Measurements from ENCODE around the gene SHH.

Gene SHH

GRCh38 chr7:155762036-155762435, 50.2 kb downstream of the SHH start:
- DNase-seq = no peak

DNA sequence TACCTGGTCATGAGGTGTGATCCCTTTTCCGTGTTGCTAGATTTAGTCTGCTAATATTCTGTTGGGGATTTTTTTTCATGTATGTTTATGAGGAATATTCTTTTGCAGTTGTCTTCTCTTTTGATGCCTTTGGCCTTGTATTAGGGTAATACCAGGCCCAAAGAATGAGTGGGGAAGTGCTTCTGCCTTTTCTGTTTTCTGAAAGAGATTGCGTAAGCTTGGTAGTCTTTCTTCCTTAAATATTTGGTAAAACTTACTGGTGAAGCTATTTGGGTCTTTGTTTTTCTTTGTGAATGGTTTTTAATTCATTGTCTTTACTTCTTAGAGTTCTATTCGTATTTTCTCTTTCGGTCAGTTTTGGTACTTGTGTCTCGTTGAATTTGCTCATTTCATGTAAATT, 51.1 kb downstream of the SHH start:
- no peak for DNase-seq

- no peak for DNase-seq
These were observed 52.4 kb downstream of the SHH start for GRCh38 chr7:155759740-155760430.

- peak; percentile 12 for DNase-seq
These were observed 53.9 kb downstream of the SHH start for GRCh38 chr7:155758348-155758747.

DNA sequence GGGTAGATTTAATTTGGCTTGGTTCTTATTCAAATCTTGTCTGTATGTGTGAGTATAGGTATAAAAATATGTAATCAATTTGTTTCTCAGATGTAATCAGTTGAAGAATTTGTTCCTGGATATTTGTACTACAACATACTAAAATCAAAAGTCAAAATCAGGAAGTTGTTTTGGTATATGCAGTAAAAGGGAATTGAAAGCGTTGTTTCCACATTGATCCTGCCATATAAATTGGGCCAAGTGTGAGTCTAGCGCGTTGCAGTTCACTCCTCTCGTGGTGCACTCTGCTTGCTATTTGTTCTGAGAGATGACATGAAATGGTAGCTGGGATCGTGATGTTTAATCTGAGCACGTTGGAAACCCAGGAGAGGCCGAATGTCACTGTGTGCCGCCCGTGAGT, 55.9 kb downstream of the SHH start:
- no peak for DNase-seq

- DNase-seq = no peak
These were observed 57.2 kb downstream of the SHH start for GRCh38 chr7:155755026-155755425.

DNA sequence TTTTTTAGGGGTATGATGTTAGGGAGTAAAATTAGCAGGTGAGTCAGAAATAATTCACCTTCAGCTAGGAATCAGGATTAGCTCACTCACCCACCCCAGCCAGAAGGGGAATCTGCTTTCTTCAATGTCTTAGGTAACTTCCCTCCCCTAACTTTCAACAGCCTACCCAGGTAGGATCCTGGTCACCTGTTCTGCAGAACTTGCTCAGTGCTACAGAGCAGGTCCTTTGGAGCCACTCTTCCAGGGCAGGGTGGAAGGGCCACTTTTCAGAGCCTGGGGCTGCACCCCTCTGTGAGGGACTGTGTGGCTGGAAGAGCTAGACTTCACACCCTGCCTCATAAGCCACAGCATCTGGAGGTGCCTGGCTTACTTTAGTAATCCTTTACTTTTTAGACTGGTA, 58.1 kb downstream of the SHH start:
- no peak for DNase-seq

DNA sequence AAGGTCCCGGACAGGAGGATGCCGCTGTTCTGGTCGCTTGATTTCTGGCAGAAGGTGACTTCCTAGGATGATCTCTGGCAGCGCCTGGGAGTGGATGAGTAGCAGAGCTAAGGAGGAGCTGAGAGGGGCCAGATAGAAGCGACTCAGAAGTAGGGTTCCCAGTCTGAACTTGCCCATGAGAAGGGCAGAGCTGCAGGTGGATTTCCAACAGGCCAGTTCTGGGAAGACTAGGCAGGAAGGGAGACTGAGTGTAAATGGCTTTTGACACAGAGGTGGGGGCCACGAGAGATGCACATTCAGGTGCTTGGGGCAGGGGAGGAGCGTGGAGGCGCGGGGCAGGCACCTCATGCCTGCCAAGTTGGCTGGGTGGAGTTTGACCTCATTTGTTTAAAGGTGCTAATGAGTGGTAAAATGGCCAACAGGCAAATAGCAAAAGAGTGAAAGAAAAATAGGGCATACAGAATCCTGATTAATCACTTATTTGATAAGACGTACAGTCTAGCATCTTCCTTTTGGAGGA, 58.8 kb downstream of the SHH start:
- DNase-seq = no peak

DNA sequence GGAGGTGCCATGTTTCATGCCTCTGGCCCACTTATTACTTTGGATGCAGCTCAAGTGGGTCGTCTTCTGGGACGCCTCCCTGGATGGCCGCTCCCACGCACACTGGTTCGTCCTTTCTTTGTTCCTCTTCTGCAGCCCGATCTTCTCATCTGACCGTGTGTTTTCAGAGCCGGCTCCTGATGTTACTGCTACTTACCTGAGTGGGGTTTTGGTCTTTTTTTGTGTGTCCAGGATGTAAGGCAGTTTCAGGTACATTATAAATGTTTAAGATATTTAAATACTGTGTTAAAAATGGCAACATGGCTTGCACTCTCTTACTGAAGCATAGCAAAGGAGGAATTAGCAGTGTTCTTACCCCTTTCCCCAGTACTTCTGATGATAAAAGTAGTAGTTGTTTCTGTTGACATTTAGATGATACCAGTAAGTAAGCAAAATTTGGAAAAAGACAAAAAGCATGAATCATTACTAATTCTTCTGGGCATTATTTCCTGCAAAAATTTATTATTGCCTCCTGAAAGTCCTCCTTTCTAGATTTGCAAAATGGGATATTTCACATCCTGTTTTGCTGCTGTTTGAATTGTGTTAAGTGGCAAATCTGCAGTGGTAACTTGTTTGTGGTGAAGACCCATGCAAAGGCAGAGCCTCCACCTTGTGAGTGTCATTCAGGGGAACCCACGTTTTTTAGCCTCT, 59.4 kb downstream of the SHH start:
- DNase-seq = no peak

- no peak for DNase-seq
These were observed 60.9 kb downstream of the SHH start for GRCh38 chr7:155751409-155751808.

- no peak for DNase-seq
These were observed 61.8 kb downstream of the SHH start for GRCh38 chr7:155750255-155751125.
